GM12865 (cell line): ENCODE data around the gene MPRIP.

Experiments
- DNase-seq: peaks from one replicate; pipeline ENCODE4 v3.0.0; 2010; ENCODE audit warnings: low read depth
- H3K4me3 ChIP-seq: 2 replicates; pipeline ENCODE4 v1.5.1; 2011; ENCODE audit warnings: mild to moderate bottlenecking, low read depth, low read length, control low read depth
- CTCF ChIP-seq: IDR thresholded peaks from 2 replicates; pipeline ENCODE4 v1.5.1; 2011; ENCODE audit warnings: low read length, control low read depth, low read depth, inconsistent platforms; ENCODE audit not compliant: insufficient read depth; ENCODE audit errors: missing control alignments

MPRIP gene

DNA sequence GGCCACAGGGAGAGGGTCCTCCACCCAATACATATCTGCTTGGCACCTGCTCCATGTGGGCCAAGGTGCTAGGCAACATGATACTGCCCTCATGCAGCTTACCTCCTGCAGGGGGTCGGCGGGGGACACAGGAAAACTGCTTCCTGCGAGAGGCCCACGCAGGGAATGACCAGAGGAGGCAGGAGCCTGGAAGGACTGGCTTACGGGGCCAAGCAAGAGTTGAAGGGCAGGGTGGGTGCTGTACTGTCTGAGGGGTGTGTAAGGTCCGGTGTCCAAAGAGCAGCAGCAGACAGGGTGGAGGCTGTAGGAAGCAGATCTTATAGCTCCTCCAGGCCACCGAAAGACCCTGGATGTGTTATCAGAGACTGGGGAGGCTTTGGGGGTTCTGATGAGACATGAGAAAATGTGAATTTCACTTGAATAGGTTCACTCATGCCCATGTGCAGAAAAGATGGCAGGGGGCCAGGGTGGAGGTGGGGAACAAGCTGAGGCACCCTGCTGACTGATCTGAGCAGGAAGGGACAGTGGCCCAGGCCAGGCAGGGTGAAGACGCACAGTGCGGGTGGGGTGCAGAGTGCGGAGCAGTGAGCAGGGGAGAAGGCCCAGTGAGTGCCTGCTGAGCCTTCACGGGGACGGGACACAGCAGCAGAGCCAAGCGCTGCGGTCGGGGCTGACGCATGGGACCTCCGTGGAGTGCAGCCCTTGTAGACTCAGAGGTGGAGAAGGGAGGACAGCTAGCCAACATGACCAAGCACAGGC, 186.4 kb downstream of the MPRIP start:
- H3K4me3 ChIP-seq, result no peak overlapping the region
- TF ChIP-seq CTCF, result no peak
- DNase-seq, result no peak

DNA sequence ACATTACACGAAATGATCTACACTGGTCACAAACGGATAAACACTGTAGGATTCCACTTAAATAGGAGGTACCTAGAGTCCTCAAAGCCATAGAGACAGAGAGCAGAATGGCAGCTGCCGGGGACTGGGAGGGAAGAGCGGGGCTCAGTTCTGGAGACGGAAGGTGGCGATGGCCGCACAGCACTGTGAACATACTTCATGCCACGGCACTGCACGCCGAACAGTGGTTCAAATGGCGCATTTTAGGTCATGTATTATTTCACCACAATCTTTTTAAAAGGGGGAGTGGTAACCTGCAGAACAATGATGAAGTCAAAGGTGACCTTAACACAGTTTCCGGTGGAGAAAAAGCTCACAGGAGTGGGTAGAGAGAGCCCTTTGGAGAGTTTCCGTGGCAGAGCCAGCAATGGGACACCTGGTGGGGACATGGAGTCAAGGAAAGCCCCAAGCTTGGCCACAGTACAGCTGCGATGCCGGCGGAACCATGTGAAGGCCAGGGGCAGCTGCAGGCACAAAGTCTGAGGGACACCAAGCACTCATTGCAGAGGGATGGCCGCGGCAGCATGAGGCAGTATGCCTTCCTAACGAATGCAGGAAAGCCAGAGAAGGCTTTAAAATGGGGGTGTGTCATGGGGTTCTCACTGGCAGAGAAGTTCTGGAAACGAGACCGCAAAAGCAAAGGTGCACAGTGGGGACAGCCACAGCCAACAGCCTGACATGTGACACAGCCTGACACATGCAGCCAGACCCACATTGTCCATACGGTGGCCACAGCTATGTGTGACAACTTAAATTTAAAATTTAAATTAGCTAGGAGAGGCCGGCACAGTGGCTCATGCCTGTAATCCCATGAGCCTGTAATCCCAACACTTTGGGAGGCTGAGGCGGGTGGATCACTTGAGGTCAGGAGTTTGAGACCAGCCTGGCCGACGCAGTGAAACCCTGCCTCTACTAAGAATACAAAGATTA, 187.4 kb downstream of the MPRIP start:
- no peak for DNase-seq
- no peak overlapping the region for H3K4me3 ChIP-seq
- TF ChIP-seq CTCF, result no peak

DNA sequence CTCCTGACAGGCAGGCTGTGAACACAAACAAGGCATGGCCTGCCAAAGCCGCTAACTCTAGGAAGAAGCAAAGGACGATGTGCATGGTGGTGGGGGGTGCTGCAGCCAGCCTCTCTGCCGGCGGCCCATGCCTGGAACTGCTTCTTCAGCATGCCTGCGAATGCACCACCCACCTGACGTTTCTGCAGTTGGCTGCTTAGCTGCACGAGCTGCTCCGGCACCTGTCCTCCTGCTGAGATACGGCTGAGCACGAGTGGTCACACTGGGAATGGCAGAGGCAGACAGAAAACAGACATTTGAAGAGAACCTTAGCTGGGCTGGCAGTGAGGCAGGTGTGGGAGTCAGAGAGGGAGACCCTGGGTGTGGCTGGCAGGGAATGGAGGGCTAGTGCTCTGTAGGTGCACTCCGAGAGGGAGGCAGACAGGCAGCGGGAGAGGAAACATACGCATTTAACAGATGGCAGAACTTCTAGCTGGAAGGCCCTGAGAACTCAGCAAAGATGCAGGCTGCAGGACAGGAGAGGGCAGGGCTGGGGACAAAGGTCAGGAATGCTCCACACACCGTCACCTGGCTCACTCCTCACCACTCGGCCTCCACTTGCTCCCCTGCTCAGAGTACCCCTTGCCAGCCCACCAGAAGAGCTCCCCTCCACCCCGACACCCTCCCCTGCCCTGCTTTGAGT, 189.5 kb downstream of the MPRIP start:
- H3K4me3 ChIP-seq, result no peak overlapping the region
- DNase-seq, result no peak
- TF ChIP-seq CTCF, result no peak

- DNase-seq, result no peak
- H3K4me3 ChIP-seq, result no peak overlapping the region
- TF ChIP-seq CTCF, result no peak
Measured at GRCh38 chr17:17232303-17232621, 190.0 kb downstream of the MPRIP start.

DNA sequence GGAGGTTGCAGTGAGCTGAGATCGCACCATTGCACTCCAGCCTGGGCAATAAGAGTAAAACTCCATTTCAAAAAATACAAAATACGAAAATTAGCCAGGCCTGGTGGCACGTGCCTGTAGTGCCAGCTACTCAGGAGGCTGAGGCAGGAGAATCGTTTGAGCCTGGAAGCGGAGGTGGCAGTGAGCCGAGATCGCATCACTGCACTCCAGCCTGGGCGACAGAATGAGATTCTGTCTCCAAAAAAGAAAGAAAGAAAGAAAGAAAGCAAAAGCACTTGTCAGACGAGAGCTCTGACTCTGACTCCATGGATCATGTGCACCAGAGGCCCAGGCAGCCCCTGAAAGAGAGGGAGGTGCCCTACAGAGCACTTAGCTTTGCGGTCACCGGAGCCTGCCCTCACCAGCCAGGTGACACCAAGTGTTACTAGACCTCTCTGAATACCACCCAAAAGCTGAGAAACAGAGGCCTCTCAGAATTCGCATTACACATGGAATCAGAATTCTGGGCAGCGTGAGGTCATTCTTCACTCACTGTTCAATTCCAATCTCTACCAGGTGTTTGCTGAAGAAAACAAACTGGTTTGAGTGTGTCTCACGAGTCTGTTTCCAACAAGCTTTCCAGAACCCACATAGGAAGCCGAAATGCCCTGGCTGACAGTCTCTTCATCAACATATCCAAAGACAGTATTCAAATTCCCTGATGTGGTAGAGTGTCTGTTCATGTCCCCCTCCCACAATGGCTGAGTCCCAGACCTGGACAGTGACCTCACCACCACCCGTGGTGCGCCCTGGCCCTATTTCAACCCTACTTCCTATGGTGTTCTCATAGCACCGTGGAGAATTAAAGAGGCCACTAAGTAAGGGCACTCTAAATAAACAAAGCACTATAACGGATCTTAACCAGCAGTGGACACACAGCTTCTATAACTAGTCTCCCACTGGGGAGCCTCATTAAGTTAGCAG, 193.2 kb downstream of the MPRIP start:
- TF ChIP-seq CTCF, result no peak
- DNase-seq, result no peak
- peak overlapping the region; percentile 91 for H3K4me3 ChIP-seq

GRCh38 chr17:17236295-17237025, 194.2 kb downstream of the MPRIP start:
- H3K4me3 ChIP-seq, result peak overlapping the region; percentile 91
- TF ChIP-seq CTCF, result no peak
- peak; percentile 13 for DNase-seq
